CD14-positive monocyte (primary cell): ENCODE data around the gene OR8G1. TPM values are rescaled to one million over a fixed set of nuclear protein-coding genes. Genes with fewer than 3 reads are reported as not detected.
"Not testable (repeated sequence)": the region's sequence is repeated elsewhere in the genome, so short reads cannot be mapped to it uniquely, and the experiment has no call there.

Experiments
- DNase-seq, 3 donors: peaks; one replicate each; pipeline ENCODE4 v3.0.0-alpha.2; 2011 to 2022
- H2AFZ ChIP-seq: 2 replicates; pipeline ENCODE4 v1.6.0; 2012; ENCODE audit warnings: mild to moderate bottlenecking, low read depth, low read length, inconsistent platforms; ENCODE audit not compliant: insufficient read depth, poor library complexity, severe bottlenecking
- H3K27ac ChIP-seq, 2 donors: 1 replicate in 1 of 2; 2 replicates in 1 of 2; pipeline ENCODE4 v1.5.1; 2012 to 2013; ENCODE audit warnings: low read length in 2 of 2, control low read depth in 1 of 2, inconsistent platforms in 1 of 2, low read depth in 1 of 2, mild to moderate bottlenecking in 1 of 2
- H3K27me3 ChIP-seq, 2 donors: one replicate each; pipeline versions ENCODE4 v1.6.0 to v1.6.1; 2011 to 2013; ENCODE audit warnings: low read length in 2 of 2; ENCODE audit not compliant: control insufficient read depth in 2 of 2, insufficient read depth in 2 of 2
- H3K36me3 ChIP-seq, 2 donors: replicated peaks in 1 of 2; 1 replicate in 1 of 2; 2 replicates in 1 of 2; pipeline versions ENCODE4 v1.5.1 to v1.6.1; 2012 to 2013; ENCODE audit warnings: low read length in 2 of 2, control low read depth in 1 of 2, inconsistent platforms in 1 of 2, mild to moderate bottlenecking in 1 of 2; ENCODE audit not compliant: insufficient read depth in 2 of 2, control insufficient read depth in 1 of 2
- H3K4me1 ChIP-seq, 2 donors: 1 replicate in 1 of 2; 2 replicates in 1 of 2; pipeline versions ENCODE4 v1.5.1 to v1.6.1; 2012 to 2013; ENCODE audit warnings: low read length in 2 of 2, control low read depth in 1 of 2, inconsistent platforms in 1 of 2, mild to moderate bottlenecking in 1 of 2, moderate library complexity in 1 of 2; ENCODE audit not compliant: insufficient read depth in 2 of 2, control insufficient read depth in 1 of 2
- H3K4me2 ChIP-seq: replicated peaks from 2 replicates; pipeline ENCODE3; 2012; ENCODE audit warnings: low read length, moderate library complexity, mild to moderate bottlenecking; ENCODE audit not compliant: poor library complexity, severe bottlenecking; ENCODE audit errors: extremely low read depth
- H3K4me3 ChIP-seq, 3 experiments: fragments of 200-600 bp in 1 of 3; sonication (generic) in 1 of 3; replicated peaks in 1 of 3; 1 replicate in 2 of 3; 2 replicates in 1 of 3; pipeline ENCODE4 v1.5.1; 2011 to 2013; ENCODE audit warnings: low read length in 3 of 3, mild to moderate bottlenecking in 3 of 3, control low read depth in 2 of 3, low read depth in 2 of 3, inconsistent platforms in 1 of 3, moderate library complexity in 1 of 3
- H3K79me2 ChIP-seq: 2 replicates; pipeline ENCODE4 v1.6.0; 2012; ENCODE audit warnings: mild to moderate bottlenecking, control low read depth, inconsistent platforms, low read length, moderate library complexity; ENCODE audit not compliant: insufficient read depth
- H3K9ac ChIP-seq: 2 replicates; pipeline ENCODE4 v1.6.0; 2017; ENCODE audit warnings: low read length, mild to moderate bottlenecking; ENCODE audit not compliant: insufficient read depth, poor library complexity, severe bottlenecking
- H3K9me3 ChIP-seq, 2 donors: replicated peaks in 1 of 2; 1 replicate in 1 of 2; 2 replicates in 1 of 2; pipeline versions ENCODE4 v1.5.1 to v1.6.1; 2012 to 2013; ENCODE audit warnings: low read length in 2 of 2, control low read depth in 1 of 2; ENCODE audit not compliant: control insufficient read depth in 1 of 2, insufficient read depth in 1 of 2
- H4K20me1 ChIP-seq: 2 replicates; pipeline ENCODE4 v1.6.0; 2012; ENCODE audit warnings: mild to moderate bottlenecking, low read length, control low read depth, moderate library complexity; ENCODE audit not compliant: insufficient read depth
- H3K27ac Mint-ChIP-seq, 7 donors: one replicate each; pipeline ENCODE4 v1.8.0; 2020; ENCODE audit warnings: mild to moderate bottlenecking in 7 of 7, mixed read lengths in 7 of 7, moderate library complexity in 6 of 7, inconsistent platforms in 2 of 7
- H3K27me3 Mint-ChIP-seq, 3 donors: one replicate each; pipeline ENCODE4 v1.8.0; 2021 to 2022; ENCODE audit warnings: low read depth in 3 of 3, mild to moderate bottlenecking in 3 of 3, mixed read lengths in 3 of 3, moderate library complexity in 3 of 3, inconsistent platforms in 1 of 3
- H3K36me3 Mint-ChIP-seq, 2 donors: one replicate each; pipeline ENCODE4 v1.8.0; 2020; ENCODE audit warnings: mixed read lengths in 2 of 2, inconsistent platforms in 1 of 2, mild to moderate bottlenecking in 1 of 2
- H3K4me1 Mint-ChIP-seq: one replicate; pipeline ENCODE4 v1.8.0; 2020; ENCODE audit warnings: mild to moderate bottlenecking, mixed read lengths
- H3K4me3 Mint-ChIP-seq, 2 donors: one replicate each; pipeline ENCODE4 v1.8.0; 2020; ENCODE audit warnings: mild to moderate bottlenecking in 2 of 2, mixed read lengths in 2 of 2, moderate library complexity in 1 of 2
- H3K9me3 Mint-ChIP-seq, 7 donors: one replicate each; pipeline ENCODE4 v1.8.0; 2020 to 2022; ENCODE audit warnings: mixed read lengths in 7 of 7, mild to moderate bottlenecking in 6 of 7, moderate library complexity in 6 of 7, inconsistent platforms in 2 of 7
- WGBS: methylation state at CpG from one replicate; pipeline ENCODE4 v1.1.5; 2013; ENCODE audit warnings: missing lambda C conversion rate; ENCODE audit not compliant: insufficient coverage; 5-methylcytosine and 5-hydroxymethylcytosine counted together
- intact Hi-C, 2 donors: fragments of 100-400 bp; cut with micrococcal nuclease; formaldehyde crosslinking; loops; one replicate each; pipeline versions ENCODE4 v1.15.0 to v1.15.1; 2023
- polyA plus RNA-seq, 3 donors: library from polyadenylated mRNA; depleted of rRNA in 1 of 3; unstranded in 2 of 3; stranded (reverse) in 1 of 3; fragments of 300-500 nt in 2 of 3; fragments of >200 nt in 1 of 3; fragmentation: Illumina TruSeq in 2 of 3; gene quantifications; 1 replicate in 2 of 3; 2 replicates in 1 of 3; pipeline ENCODE4 v1.2.3, GENCODE V29; 2012 to 2021
- TF ChIP-seq, protein P1 (sequence below): fragments of 200-600 bp; IDR thresholded peaks from one replicate; pipeline ENCODE4 v1.8.0; 2022; ENCODE audit warnings: antibody characterized with exemption, mild to moderate bottlenecking

OR8G1 gene
- polyA plus RNA-seq, 3 donors, result not detected

GRCh38 chr11:124238512-124238911 lies 2.4 kb upstream of the OR8G1 start:
- H3K4me2 ChIP-seq, result no peak overlapping the region
- peaks cover 3% of the 10 kb centered on the region for H3K4me1 Mint-ChIP-seq
- H3K4me1 ChIP-seq, result no peaks in the 10 kb centered on the region
- H3K27ac Mint-ChIP-seq, result no peak overlapping the region
- DNase-seq, result peak in 2 of 3 donors; percentile 20 to 35
- peaks cover 0 to 2% (median 0%) of the 10 kb centered on the region in 3 donors for H3K27me3 Mint-ChIP-seq
- no peaks in the 10 kb centered on the region for H3K36me3 ChIP-seq
- no peak overlapping the region for H3K4me3 Mint-ChIP-seq
- no peak overlapping the region for H3K4me3 ChIP-seq
- H4K20me1 ChIP-seq, result no peaks in the 10 kb centered on the region
- H3K36me3 Mint-ChIP-seq, result no peaks in the 10 kb centered on the region
- no peak overlapping the region for H3K27ac ChIP-seq
- no peaks in the 10 kb centered on the region for H3K9me3 ChIP-seq
- H3K79me2 ChIP-seq, result no peaks in the 10 kb centered on the region
- no peaks in the 10 kb centered on the region for H3K27me3 ChIP-seq
- TF ChIP-seq, protein P1, sequence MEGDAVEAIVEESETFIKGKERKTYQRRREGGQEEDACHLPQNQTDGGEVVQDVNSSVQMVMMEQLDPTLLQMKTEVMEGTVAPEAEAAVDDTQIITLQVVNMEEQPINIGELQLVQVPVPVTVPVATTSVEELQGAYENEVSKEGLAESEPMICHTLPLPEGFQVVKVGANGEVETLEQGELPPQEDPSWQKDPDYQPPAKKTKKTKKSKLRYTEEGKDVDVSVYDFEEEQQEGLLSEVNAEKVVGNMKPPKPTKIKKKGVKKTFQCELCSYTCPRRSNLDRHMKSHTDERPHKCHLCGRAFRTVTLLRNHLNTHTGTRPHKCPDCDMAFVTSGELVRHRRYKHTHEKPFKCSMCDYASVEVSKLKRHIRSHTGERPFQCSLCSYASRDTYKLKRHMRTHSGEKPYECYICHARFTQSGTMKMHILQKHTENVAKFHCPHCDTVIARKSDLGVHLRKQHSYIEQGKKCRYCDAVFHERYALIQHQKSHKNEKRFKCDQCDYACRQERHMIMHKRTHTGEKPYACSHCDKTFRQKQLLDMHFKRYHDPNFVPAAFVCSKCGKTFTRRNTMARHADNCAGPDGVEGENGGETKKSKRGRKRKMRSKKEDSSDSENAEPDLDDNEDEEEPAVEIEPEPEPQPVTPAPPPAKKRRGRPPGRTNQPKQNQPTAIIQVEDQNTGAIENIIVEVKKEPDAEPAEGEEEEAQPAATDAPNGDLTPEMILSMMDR, result no peak
- intact Hi-C loops, result no loop called here
- H2AFZ ChIP-seq, result no peak overlapping the region
- peaks cover 0 to 5% (median 2%) of the 10 kb centered on the region in 7 donors for H3K9me3 Mint-ChIP-seq
- no peak overlapping the region for H3K9ac ChIP-seq
- 0% methylated on average over 1 of the region's 5 CpGs for WGBS

DNA sequence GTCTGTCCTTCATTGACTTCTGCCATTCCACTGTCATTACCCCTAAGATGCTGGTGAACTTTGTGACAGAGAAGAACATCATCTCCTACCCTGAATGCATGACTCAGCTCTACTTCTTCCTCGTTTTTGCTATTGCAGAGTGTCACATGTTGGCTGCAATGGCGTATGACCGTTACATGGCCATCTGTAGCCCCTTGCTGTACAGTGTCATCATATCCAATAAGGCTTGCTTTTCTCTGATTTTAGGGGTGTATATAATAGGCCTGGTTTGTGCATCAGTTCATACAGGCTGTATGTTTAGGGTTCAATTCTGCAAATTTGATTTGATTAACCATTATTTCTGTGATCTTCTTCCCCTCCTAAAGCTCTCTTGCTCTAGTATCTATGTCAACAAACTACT lies 9.0 kb downstream of the OR8G1 start:
- intact Hi-C loops, H3K27me3 Mint-ChIP-seq, H3K9ac ChIP-seq, H3K79me2 ChIP-seq, H2AFZ ChIP-seq, H3K9me3 Mint-ChIP-seq, H3K4me3 Mint-ChIP-seq, H3K9me3 ChIP-seq, H4K20me1 ChIP-seq, H3K36me3 Mint-ChIP-seq, H3K27me3 ChIP-seq, H3K27ac ChIP-seq, H3K36me3 ChIP-seq, H3K4me1 Mint-ChIP-seq, H3K4me3 ChIP-seq, H3K4me2 ChIP-seq, H3K4me1 ChIP-seq: not testable (repeated sequence)
- DNase-seq, result peak in 1 of 3 donors; percentile 12
- peak overlapping the region in 1 of 7 donors; percentile 76 for H3K27ac Mint-ChIP-seq
- WGBS, result no CpG with 5 or more reads among the region's 3 CpGs
